ENCODE results near the gene HOXB2.

Gene HOXB2

GRCh38 chr17:48520631-48521079, 24.3 kb downstream of the HOXB2 start:
- TF ChIP-seq CSDC2 (CRISPR knock-in tag; IDR thresholded peaks at IDR 0.05) (no peak), GLIS3 (CRISPR knock-in tag; IDR thresholded peaks at IDR 0.05) (no peak), TCF4 (CRISPR knock-in tag; IDR thresholded peaks at IDR 0.05; ENCODE audit: borderline replicate concordance) (no peak), TSHZ2 (CRISPR knock-in tag; IDR thresholded peaks at IDR 0.05) (no peak), ESRRG (CRISPR knock-in tag; IDR thresholded peaks at IDR 0.05) (no peak), CSRNP3 (CRISPR knock-in tag; IDR thresholded peaks at IDR 0.05) (no peak), TOX (CRISPR knock-in tag; IDR thresholded peaks at IDR 0.05; ENCODE audit: borderline replicate concordance) (no peak), OSR1 (CRISPR knock-in tag; IDR thresholded peaks at IDR 0.05) (no peak), BACH2 (CRISPR knock-in tag; IDR thresholded peaks at IDR 0.05; ENCODE audit: borderline replicate concordance) (no peak), PATZ1 (CRISPR knock-in tag; IDR thresholded peaks at IDR 0.05; ENCODE audit: borderline replicate concordance) (no peak), RARB (CRISPR knock-in tag; IDR thresholded peaks at IDR 0.05) (no peak)
- ATAC-seq: no peak

GRCh38 chr17:48519427-48519826, 25.5 kb downstream of the HOXB2 start:
- ATAC-seq: no peak
- TF ChIP-seq BACH2 (CRISPR knock-in tag; IDR thresholded peaks at IDR 0.05; ENCODE audit: borderline replicate concordance): no peak
- no peak for TF ChIP-seq ZFP30 (CRISPR knock-in tag; IDR thresholded peaks at IDR 0.05)
- TF ChIP-seq CREB5 (CRISPR knock-in tag; IDR thresholded peaks at IDR 0.05; ENCODE audit: low read depth): no peak
- no peak for TF ChIP-seq TOX (CRISPR knock-in tag; IDR thresholded peaks at IDR 0.05; ENCODE audit: borderline replicate concordance)
- TF ChIP-seq GLIS3 (CRISPR knock-in tag; IDR thresholded peaks at IDR 0.05): no peak
- no peak for TF ChIP-seq RARB (CRISPR knock-in tag; IDR thresholded peaks at IDR 0.05)
- no peak for TF ChIP-seq ZNF70 (CRISPR knock-in tag; IDR thresholded peaks at IDR 0.05)
- TF ChIP-seq ARNTL (CRISPR knock-in tag; IDR thresholded peaks at IDR 0.05; ENCODE audit: borderline replicate concordance, low read depth): no peak
- TF ChIP-seq ISL1 (CRISPR knock-in tag; IDR thresholded peaks at IDR 0.05): no peak
- TF ChIP-seq ZC3H10 (CRISPR knock-in tag; IDR thresholded peaks at IDR 0.05): no peak
- TF ChIP-seq OSR1 (CRISPR knock-in tag; IDR thresholded peaks at IDR 0.05): no peak
- no peak for TF ChIP-seq CSRNP3 (CRISPR knock-in tag; IDR thresholded peaks at IDR 0.05)
- no peak for TF ChIP-seq TSHZ2 (CRISPR knock-in tag; IDR thresholded peaks at IDR 0.05)
- no peak for TF ChIP-seq ZNF8 (CRISPR knock-in tag; IDR thresholded peaks at IDR 0.05)
- no peak for TF ChIP-seq ZNF565 (CRISPR knock-in tag; conservative IDR thresholded peaks at IDR 0.05; ENCODE audit: low read depth)
- TF ChIP-seq PATZ1 (CRISPR knock-in tag; IDR thresholded peaks at IDR 0.05; ENCODE audit: borderline replicate concordance): no peak
- no peak for TF ChIP-seq POU6F1 (CRISPR knock-in tag; IDR thresholded peaks at IDR 0.05; ENCODE audit: borderline replicate concordance, low read depth)
- no peak for TF ChIP-seq SNAI2 (CRISPR knock-in tag; IDR thresholded peaks at IDR 0.05)
